ENCODE data around the gene MBD5.

MBD5 gene

DNA sequence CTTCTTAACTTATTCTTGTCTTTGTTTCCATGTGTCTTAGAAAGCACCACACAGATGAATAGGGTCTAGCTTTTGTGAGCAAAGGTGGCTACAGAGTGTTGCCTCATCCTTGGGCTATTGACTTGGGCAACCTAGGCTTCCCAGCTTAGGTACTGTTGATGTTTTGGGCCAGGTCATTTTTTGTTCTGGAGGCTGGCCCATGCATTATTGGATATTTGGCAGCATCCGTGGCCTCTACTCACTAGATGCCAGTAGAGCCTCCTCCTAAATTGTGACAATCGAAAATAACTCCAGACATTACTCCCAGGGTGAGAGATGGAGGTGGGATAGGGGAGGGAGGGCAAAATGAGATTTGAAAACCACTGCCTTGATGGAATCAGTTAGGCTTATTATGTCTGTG is 496.4 kb downstream of the MBD5 start:
- CTCF ChIA-PET: no interaction called here
- no peak for DNase-seq (ENCODE audit: extremely low spot score)
- POLR2A ChIA-PET: no interaction called here
- TF ChIP-seq, protein P1, sequence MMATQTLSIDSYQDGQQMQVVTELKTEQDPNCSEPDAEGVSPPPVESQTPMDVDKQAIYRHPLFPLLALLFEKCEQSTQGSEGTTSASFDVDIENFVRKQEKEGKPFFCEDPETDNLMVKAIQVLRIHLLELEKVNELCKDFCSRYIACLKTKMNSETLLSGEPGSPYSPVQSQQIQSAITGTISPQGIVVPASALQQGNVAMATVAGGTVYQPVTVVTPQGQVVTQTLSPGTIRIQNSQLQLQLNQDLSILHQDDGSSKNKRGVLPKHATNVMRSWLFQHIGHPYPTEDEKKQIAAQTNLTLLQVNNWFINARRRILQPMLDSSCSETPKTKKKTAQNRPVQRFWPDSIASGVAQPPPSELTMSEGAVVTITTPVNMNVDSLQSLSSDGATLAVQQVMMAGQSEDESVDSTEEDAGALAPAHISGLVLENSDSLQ (IDR thresholded peaks at IDR 0.05): no peak
- no peak for TF ChIP-seq NFRKB (IDR thresholded peaks at IDR 0.05)
- TF ChIP-seq LEF1 (IDR thresholded peaks at IDR 0.05; ENCODE audit: borderline replicate concordance): no peak
- no peak for TF ChIP-seq SP1 (IDR thresholded peaks at IDR 0.05)
- TF ChIP-seq ZNF384 (IDR thresholded peaks at IDR 0.05): no peak
- no peak for TF ChIP-seq ARNT (IDR thresholded peaks at IDR 0.05)
- no peak for TF ChIP-seq FOXM1 (IDR thresholded peaks at IDR 0.05; ENCODE audit: borderline replicate concordance)
- no peak for TF ChIP-seq HDGF (IDR thresholded peaks at IDR 0.05; ENCODE audit: borderline replicate concordance)
- no peak for TF ChIP-seq L3MBTL2 (conservative IDR thresholded peaks at IDR 0.05)
- TF ChIP-seq CTBP1 (IDR thresholded peaks at IDR 0.05; ENCODE audit: borderline replicate concordance): no peak
- no peak for TF ChIP-seq BHLHE40 (IDR thresholded peaks at IDR 0.05; ENCODE audit: borderline replicate concordance)
- TF ChIP-seq FOXK2 (IDR thresholded peaks at IDR 0.05): no peak
- TF ChIP-seq ELF4 (IDR thresholded peaks at IDR 0.05): no peak
- no peak for TF ChIP-seq SUZ12 (IDR thresholded peaks at IDR 0.05)
- TF ChIP-seq TARDBP (IDR thresholded peaks at IDR 0.05): no peak
- TF ChIP-seq FOXA1 (IDR thresholded peaks at IDR 0.05): no peak

DNA sequence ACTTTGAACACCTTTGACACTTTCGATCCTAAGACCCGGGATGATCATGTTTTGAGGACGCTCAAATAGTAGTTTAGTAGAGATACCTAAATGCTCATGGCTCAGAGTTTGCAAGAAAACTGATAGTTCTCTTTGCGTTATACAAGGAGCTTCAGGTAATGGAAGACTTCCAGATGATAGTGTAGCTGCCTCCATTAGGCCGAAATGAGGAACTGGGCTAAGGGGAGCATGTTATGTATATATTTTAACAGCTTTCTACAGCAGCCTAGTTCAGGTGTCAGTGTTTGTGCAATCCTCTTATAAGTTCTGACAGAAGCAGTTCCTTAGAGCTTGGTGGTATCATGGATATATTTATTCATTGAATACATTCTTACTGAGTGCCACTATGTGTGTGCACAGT is 496.9 kb downstream of the MBD5 start:
- ChIA-PET POLR2A (no interaction called here), CTCF (interaction anchor here (0.6 kb wide), 1 partner anchor 1226 kb away, joined by 3 read pairs; no protein-coding TSS in a partner anchor)
- TF ChIP-seq SP1 (IDR thresholded peaks at IDR 0.05) (no peak), FOXM1 (IDR thresholded peaks at IDR 0.05; ENCODE audit: borderline replicate concordance) (no peak), LEF1 (IDR thresholded peaks at IDR 0.05; ENCODE audit: borderline replicate concordance) (no peak), CTBP1 (IDR thresholded peaks at IDR 0.05; ENCODE audit: borderline replicate concordance) (no peak), ARNT (IDR thresholded peaks at IDR 0.05) (no peak)
- no peak for DNase-seq (ENCODE audit: extremely low spot score)

DNA sequence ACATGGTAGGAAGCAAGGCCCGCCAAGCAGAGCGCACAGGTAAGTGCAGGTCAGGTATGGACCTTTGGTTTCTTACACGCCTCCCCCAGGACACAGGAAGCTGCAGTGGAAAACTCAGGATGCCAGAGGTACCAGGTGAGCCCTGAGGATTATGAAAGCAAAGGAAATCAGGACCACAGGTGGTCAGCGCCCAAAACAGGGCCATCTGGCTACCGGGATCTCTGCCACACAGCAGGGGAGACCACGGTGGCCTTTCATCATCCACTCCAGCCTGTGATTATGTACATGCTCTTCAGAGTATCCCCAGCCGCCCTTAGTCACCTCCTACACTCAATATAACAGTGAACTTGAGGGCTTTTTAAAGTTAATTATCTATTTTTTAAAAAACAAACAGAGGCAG is 498.1 kb downstream of the MBD5 start:
- no peak for DNase-seq (ENCODE audit: extremely low spot score)
- TF ChIP-seq TARDBP (IDR thresholded peaks at IDR 0.05) (no peak), SP1 (IDR thresholded peaks at IDR 0.05) (no peak), CTBP1 (IDR thresholded peaks at IDR 0.05; ENCODE audit: borderline replicate concordance) (no peak), ELF4 (IDR thresholded peaks at IDR 0.05) (no peak), BHLHE40 (IDR thresholded peaks at IDR 0.05; ENCODE audit: borderline replicate concordance) (no peak), FOXM1 (IDR thresholded peaks at IDR 0.05; ENCODE audit: borderline replicate concordance) (no peak), ZNF384 (IDR thresholded peaks at IDR 0.05) (no peak), L3MBTL2 (conservative IDR thresholded peaks at IDR 0.05) (no peak), SUZ12 (IDR thresholded peaks at IDR 0.05) (no peak), ARNT (IDR thresholded peaks at IDR 0.05) (no peak), LEF1 (IDR thresholded peaks at IDR 0.05; ENCODE audit: borderline replicate concordance) (no peak), FOXK2 (IDR thresholded peaks at IDR 0.05) (no peak), FOXA1 (IDR thresholded peaks at IDR 0.05) (no peak)
- POLR2A ChIA-PET: no interaction called here
- CTCF ChIA-PET: no interaction called here

DNA sequence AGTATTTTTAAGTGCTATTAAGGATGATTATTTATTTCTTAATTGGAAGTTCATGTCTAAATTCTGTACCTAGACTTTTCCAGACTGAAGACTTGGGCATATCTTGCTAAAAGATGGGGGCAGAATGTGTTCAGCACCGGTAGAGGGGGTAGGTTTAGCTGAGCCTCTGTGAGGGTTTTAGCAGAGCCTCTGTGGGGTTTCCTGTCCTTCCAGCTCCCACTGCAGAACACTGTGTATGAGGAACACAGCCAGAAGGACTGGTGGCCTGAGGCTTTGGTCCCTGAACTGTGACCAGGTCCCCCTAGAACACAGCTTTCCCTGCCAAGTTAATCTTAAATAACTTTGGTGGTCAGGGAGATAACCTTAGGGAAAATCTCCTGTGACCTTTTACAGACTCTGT is 500.3 kb downstream of the MBD5 start:
- no peak for TF ChIP-seq ARNT (IDR thresholded peaks at IDR 0.05)
- TF ChIP-seq FOXA1 (IDR thresholded peaks at IDR 0.05): no peak
- TF ChIP-seq SP1 (IDR thresholded peaks at IDR 0.05): no peak
- no peak for TF ChIP-seq ZNF384 (IDR thresholded peaks at IDR 0.05)
- no peak for TF ChIP-seq HDGF (IDR thresholded peaks at IDR 0.05; ENCODE audit: borderline replicate concordance)
- TF ChIP-seq, protein P1 (IDR thresholded peaks at IDR 0.05): no peak
- no peak for TF ChIP-seq ELF4 (IDR thresholded peaks at IDR 0.05)
- no peak for TF ChIP-seq FOXK2 (IDR thresholded peaks at IDR 0.05)
- TF ChIP-seq LEF1 (IDR thresholded peaks at IDR 0.05; ENCODE audit: borderline replicate concordance): no peak
- no peak for DNase-seq (ENCODE audit: extremely low spot score)
- POLR2A ChIA-PET: no interaction called here
- CTCF ChIA-PET: no interaction called here

DNA sequence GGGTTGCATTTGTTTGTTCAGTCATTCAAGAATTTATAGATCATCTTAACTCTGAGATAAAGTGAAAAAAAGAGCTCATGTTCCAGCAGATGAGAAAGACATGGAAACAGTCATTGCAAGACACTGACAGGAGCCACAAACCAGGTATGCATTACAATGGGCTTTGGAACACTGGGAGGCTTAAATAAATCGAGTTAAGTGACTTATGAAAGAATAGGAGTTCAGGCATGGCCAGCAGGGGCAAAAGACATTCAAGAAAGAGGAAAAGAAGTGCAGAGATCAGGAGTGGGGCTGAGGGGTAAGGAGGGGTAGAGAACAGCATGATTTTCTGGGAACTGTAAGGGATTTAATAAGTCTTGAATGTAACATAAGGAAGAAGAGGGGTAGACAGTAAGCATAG is 502.4 kb downstream of the MBD5 start:
- TF ChIP-seq LEF1 (IDR thresholded peaks at IDR 0.05; ENCODE audit: borderline replicate concordance): no peak
- TF ChIP-seq, protein P1 (IDR thresholded peaks at IDR 0.05): no peak
- CTCF ChIA-PET: no interaction called here
- DNase-seq (ENCODE audit: extremely low spot score): no peak
- POLR2A ChIA-PET: no interaction called here

DNA sequence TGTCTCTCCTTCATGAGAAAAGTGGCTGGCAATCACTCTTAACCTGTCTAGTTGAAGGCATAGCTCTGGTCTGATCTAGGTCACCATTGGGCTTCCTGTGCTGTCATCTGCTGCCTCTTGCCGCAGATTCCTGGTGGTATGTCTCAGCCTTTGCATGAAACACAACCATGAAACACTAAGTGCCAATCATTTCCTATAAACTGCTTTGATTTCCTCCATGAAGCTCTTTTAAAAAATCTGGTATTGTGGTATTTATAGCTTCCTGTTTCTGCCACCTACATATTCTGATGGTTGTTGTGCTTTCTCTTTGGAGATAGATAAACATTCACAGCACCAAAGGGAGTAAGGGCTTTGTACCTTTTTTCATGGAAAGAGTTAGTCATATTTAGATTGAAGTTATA is 503.6 kb downstream of the MBD5 start:
- CTCF ChIA-PET: no interaction called here
- POLR2A ChIA-PET: no interaction called here
- DNase-seq (ENCODE audit: extremely low spot score): no peak
- TF ChIP-seq, protein P1 (IDR thresholded peaks at IDR 0.05): no peak
- TF ChIP-seq FOXK2 (IDR thresholded peaks at IDR 0.05): no peak
- TF ChIP-seq TARDBP (IDR thresholded peaks at IDR 0.05): no peak
- TF ChIP-seq NFRKB (IDR thresholded peaks at IDR 0.05): no peak
- TF ChIP-seq BHLHE40 (IDR thresholded peaks at IDR 0.05; ENCODE audit: borderline replicate concordance): no peak
- TF ChIP-seq FOXM1 (IDR thresholded peaks at IDR 0.05; ENCODE audit: borderline replicate concordance): no peak
- TF ChIP-seq ZNF384 (IDR thresholded peaks at IDR 0.05): no peak
- no peak for TF ChIP-seq LEF1 (IDR thresholded peaks at IDR 0.05; ENCODE audit: borderline replicate concordance)
- no peak for TF ChIP-seq L3MBTL2 (conservative IDR thresholded peaks at IDR 0.05)
- no peak for TF ChIP-seq CTBP1 (IDR thresholded peaks at IDR 0.05; ENCODE audit: borderline replicate concordance)
- no peak for TF ChIP-seq SUZ12 (IDR thresholded peaks at IDR 0.05)
- TF ChIP-seq SP1 (IDR thresholded peaks at IDR 0.05): no peak
- TF ChIP-seq ELF4 (IDR thresholded peaks at IDR 0.05): no peak
- no peak for TF ChIP-seq HDGF (IDR thresholded peaks at IDR 0.05; ENCODE audit: borderline replicate concordance)
- TF ChIP-seq ARNT (IDR thresholded peaks at IDR 0.05): no peak
- TF ChIP-seq FOXA1 (IDR thresholded peaks at IDR 0.05): no peak
